ENCODE results near the gene HSPG2. TPM values are rescaled to one million over a fixed set of nuclear protein-coding genes. Genes with fewer than 3 reads are reported as not detected.

HSPG2 gene
- total and polyA plus RNA-seq, 2 of the 13 experiments (the other 11 are each of a cell fraction or from before 2014, with no cell fraction given) = 9.1 to 13.1 TPM

DNA sequence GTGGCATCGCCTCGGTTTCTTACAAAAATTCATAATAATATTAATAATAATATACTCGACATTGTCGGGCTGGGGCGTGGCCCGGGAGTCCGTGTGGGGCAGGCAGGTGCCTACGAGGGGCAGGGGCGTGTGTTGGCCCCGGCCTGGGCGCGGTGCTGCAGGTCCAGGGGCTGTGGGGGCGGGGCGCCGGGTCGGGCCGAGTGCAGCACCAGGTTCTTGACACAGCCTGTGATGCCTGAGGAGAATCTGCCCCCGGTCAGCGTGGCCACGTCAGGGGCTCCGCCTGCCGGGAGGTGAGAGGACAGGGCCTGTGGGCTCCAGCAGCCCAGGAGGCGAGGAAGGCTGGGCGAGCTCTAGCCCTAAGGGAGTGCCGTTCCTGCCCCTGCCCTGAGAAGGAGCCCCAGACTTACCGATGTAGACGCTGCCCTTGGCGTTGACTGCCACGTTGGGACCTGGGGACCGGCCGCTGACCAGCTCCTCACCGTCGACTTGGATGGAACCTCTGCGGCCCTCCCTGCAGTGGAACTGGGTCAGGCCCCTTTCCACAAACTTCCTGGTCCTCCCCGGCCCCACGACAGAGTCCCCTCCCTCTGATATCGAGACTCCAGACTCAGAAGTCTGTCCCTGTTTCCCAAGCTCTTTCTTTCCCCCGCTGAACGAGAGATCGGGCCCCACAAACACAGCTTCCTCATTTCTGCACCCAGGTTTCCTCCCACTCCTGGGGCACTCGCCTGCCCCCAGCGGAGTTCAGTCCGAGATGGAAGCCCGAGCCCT is 113.7 kb downstream of the HSPG2 start:
- Histone ChIP-seq H3K9ac (ENCODE audit: insufficient read depth, low read depth, low read length) (no peak overlapping the region), H3K36me3 (replicated peaks in 1 of 2; ENCODE audit: control insufficient read depth in 1 of 2, insufficient read depth in 2 of 2, low read length in 2 of 2) (peaks cover 6 to 18% of the 10 kb centered on the region in 2 experiments; a peak in 3 of 5 replicates), H3K79me2 (ENCODE audit: insufficient read depth, low read length) (no peaks in the 10 kb centered on the region), H3K27ac (ENCODE audit: extremely low read length, insufficient read depth, low read length) (no peak overlapping the region), H3K4me3 (replicated peaks in 1 of 3; ENCODE audit: insufficient read depth in 1 of 3, low read depth in 2 of 3, low read length in 3 of 3) (no peak overlapping the region), H3K4me2 (ENCODE audit: low read depth, low read length) (no peak overlapping the region), H2AFZ (ENCODE audit: low read length) (no peak overlapping the region), H4K20me1 (ENCODE audit: insufficient read depth, low read length) (no peaks in the 10 kb centered on the region), H3K4me1 (ENCODE audit: insufficient read depth, low read length) (peaks cover 3% of the 10 kb centered on the region; the same call in 1 of the 2 replicates), H3K9me3 (ENCODE audit: low read length) (no peaks in the 10 kb centered on the region), H3K27me3 (ENCODE audit: control insufficient read depth in 1 of 2, insufficient read depth in 2 of 2, low read length in 2 of 2) (no peaks in the 10 kb centered on the region)
- TF ChIP-seq IRX3 (CRISPR knock-in tag; IDR thresholded peaks at IDR 0.05; ENCODE audit: borderline replicate concordance, low read depth) (no peak), NFYC (CRISPR knock-in tag; IDR thresholded peaks at IDR 0.05) (no peak), KDM5B (CRISPR knock-in tag; IDR thresholded peaks at IDR 0.05; ENCODE audit: borderline replicate concordance) (no peak), ZSCAN30 (CRISPR knock-in tag; IDR thresholded peaks at IDR 0.05) (no peak), ZNF589 (CRISPR knock-in tag; conservative IDR thresholded peaks at IDR 0.05) (no peak), SMARCE1 (IDR thresholded peaks at IDR 0.05; ENCODE audit: borderline replicate concordance) (no peak), ZSCAN22 (CRISPR knock-in tag; IDR thresholded peaks at IDR 0.05) (no peak), GABPA (IDR thresholded peaks at IDR 0.05; ENCODE audit: low read depth, low read length) (no peak), GABPA (CRISPR knock-in tag; IDR thresholded peaks at IDR 0.05; ENCODE audit: low read depth) (no peak), TRIM24 (CRISPR knock-in tag; IDR thresholded peaks at IDR 0.05) (no peak), XRCC5 (optimal IDR thresholded peaks at IDR 0.05; ENCODE audit: low read length) (no peak), ZFP1 (CRISPR knock-in tag; IDR thresholded peaks at IDR 0.05) (no peak), KAT2B (IDR thresholded peaks at IDR 0.05; ENCODE audit: borderline replicate concordance, low read depth, low read length) (no peak), ZNF282 (IDR thresholded peaks at IDR 0.05; ENCODE audit: partially characterized antibody) (no peak), HNRNPL (IDR thresholded peaks at IDR 0.05; ENCODE audit: low read depth, low read length) (no peak), RBM22 (optimal IDR thresholded peaks at IDR 0.05; ENCODE audit: low read length) (no peak), ZNF446 (CRISPR knock-in tag; IDR thresholded peaks at IDR 0.05) (no peak)
- TF ChIP-seq, protein P1, sequence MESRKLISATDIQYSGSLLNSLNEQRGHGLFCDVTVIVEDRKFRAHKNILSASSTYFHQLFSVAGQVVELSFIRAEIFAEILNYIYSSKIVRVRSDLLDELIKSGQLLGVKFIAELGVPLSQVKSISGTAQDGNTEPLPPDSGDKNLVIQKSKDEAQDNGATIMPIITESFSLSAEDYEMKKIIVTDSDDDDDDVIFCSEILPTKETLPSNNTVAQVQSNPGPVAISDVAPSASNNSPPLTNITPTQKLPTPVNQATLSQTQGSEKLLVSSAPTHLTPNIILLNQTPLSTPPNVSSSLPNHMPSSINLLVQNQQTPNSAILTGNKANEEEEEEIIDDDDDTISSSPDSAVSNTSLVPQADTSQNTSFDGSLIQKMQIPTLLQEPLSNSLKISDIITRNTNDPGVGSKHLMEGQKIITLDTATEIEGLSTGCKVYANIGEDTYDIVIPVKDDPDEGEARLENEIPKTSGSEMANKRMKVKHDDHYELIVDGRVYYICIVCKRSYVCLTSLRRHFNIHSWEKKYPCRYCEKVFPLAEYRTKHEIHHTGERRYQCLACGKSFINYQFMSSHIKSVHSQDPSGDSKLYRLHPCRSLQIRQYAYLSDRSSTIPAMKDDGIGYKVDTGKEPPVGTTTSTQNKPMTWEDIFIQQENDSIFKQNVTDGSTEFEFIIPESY (CRISPR knock-in tag; IDR thresholded peaks at IDR 0.05) = no peak
- TF ChIP-seq, protein P2, sequence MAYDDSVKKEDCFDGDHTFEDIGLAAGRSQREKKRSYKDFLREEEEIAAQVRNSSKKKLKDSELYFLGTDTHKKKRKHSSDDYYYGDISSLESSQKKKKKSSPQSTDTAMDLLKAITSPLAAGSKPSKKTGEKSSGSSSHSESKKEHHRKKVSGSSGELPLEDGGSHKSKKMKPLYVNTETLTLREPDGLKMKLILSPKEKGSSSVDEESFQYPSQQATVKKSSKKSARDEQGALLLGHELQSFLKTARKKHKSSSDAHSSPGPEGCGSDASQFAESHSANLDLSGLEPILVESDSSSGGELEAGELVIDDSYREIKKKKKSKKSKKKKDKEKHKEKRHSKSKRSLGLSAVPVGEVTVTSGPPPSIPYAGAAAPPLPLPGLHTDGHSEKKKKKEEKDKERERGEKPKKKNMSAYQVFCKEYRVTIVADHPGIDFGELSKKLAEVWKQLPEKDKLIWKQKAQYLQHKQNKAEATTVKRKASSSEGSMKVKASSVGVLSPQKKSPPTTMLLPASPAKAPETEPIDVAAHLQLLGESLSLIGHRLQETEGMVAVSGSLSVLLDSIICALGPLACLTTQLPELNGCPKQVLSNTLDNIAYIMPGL (CRISPR knock-in tag; IDR thresholded peaks at IDR 0.05; ENCODE audit: borderline replicate concordance in 1 of 2, low read depth in 1 of 2) = no peak
- TF ChIP-seq, protein P3, sequence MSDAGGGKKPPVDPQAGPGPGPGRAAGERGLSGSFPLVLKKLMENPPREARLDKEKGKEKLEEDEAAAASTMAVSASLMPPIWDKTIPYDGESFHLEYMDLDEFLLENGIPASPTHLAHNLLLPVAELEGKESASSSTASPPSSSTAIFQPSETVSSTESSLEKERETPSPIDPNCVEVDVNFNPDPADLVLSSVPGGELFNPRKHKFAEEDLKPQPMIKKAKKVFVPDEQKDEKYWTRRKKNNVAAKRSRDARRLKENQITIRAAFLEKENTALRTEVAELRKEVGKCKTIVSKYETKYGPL (CRISPR knock-in tag; IDR thresholded peaks at IDR 0.05) = no peak
- CTCF ChIA-PET (ENCODE audit: low intra/inter-chr PET ratio, low total read pairs) = no interaction called here
- in situ Hi-C loops (cut with HindIII; ENCODE audit: extremely low pct_ligation_motif_present, low pct_unique_long_range_greater_than_20kb) = no loop called here
- WGBS (ENCODE audit: low lambda C conversion rate) = 98% methylated on average over 30 of the region's 44 CpGs
- intact Hi-C loops (cut with micrococcal nuclease; ENCODE audit: unreplicated experiment) = no loop called here
- no peak for DNase-seq (ENCODE audit: low spot score)
- no peak for ATAC-seq
- BruUV-seq (replicated peaks) = no TSS peak
- FAIRE-seq = no peak
- POLR2A ChIA-PET = no interaction called here
